Progenitor cell of endocrine pancreas (in vitro differentiated cells): Measurements from ENCODE around the gene CUL1. TPM values are rescaled to one million over a fixed set of nuclear protein-coding genes. Genes with fewer than 3 reads are reported as not detected.
"Not testable (repeated sequence)": the region's sequence is repeated elsewhere in the genome, so short reads cannot be mapped to it uniquely, and the experiment has no call there.

ENCODE experiments used
- DNase-seq: peaks from one replicate; pipeline ENCODE4 v3.0.0; 2021; ENCODE audit warnings: low spot score; ENCODE audit not compliant: unreplicated experiment
- H3K27ac Mint-ChIP-seq: 2 replicates; pipeline ENCODE4 v1.8.0; 2021; ENCODE audit warnings: mild to moderate bottlenecking, moderate library complexity, mixed read lengths
- H3K27me3 Mint-ChIP-seq: 2 replicates; pipeline ENCODE4 v1.8.0; 2021; ENCODE audit warnings: mixed read lengths
- H3K36me3 Mint-ChIP-seq: 2 replicates; pipeline ENCODE4 v1.8.0; 2022; ENCODE audit warnings: mixed read lengths; ENCODE audit not compliant: insufficient read depth
- H3K4me1 Mint-ChIP-seq: 2 replicates; pipeline ENCODE4 v1.8.0; 2021; ENCODE audit warnings: low read depth, mixed read lengths
- H3K4me3 Mint-ChIP-seq: 2 replicates; pipeline ENCODE4 v1.8.0; 2021; ENCODE audit warnings: low read depth, mild to moderate bottlenecking, moderate library complexity, mixed read lengths
- H3K9me3 Mint-ChIP-seq: 2 replicates; pipeline ENCODE4 v1.8.0; 2021; ENCODE audit warnings: low read depth, mixed read lengths
- CTCF ChIP-seq: fragments of 200-600 bp; sonication (generic); IDR thresholded peaks from one replicate; pipeline ENCODE4 v1.5.0; 2021; ENCODE audit warnings: antibody characterized with exemption, mild to moderate bottlenecking; ENCODE audit not compliant: unreplicated experiment
- total RNA-seq: library from RNA; stranded (reverse); gene quantifications from 2 replicates; pipeline ENCODE4 v1.2.1, GENCODE V29; 2021

Gene CUL1
- total RNA-seq, 1 donor from 2014 or later = 58.9 TPM

GRCh38 chr7:148699024-148699781 lies 500 bp downstream of the CUL1 start:
- H3K4me1 Mint-ChIP-seq = peaks cover 42% of the 10 kb centered on the region
- H3K9me3 Mint-ChIP-seq = no peaks in the 10 kb centered on the region
- no peak for TF ChIP-seq CTCF
- peak overlapping the region; percentile 96 for H3K27ac Mint-ChIP-seq
- peak; percentile 30 for DNase-seq
- peak overlapping the region; percentile 92 for H3K4me3 Mint-ChIP-seq
- H3K36me3 Mint-ChIP-seq = no peaks in the 10 kb centered on the region
- peaks cover 6% of the 10 kb centered on the region for H3K27me3 Mint-ChIP-seq

- Mint-ChIP-seq H3K4me1 (peaks cover 48% of the 10 kb centered on the region), H3K36me3 (no peaks in the 10 kb centered on the region), H3K27me3 (peaks cover 6% of the 10 kb centered on the region), H3K27ac (peak overlapping the region; percentile 98), H3K4me3 (peak overlapping the region; percentile 92), H3K9me3 (no peaks in the 10 kb centered on the region)
- no peak for DNase-seq
- no peak for TF ChIP-seq CTCF
These were observed 1.3 kb downstream of the CUL1 start for GRCh38 chr7:148699782-148700629.

- Mint-ChIP-seq H3K4me1 (peaks cover 52% of the 10 kb centered on the region), H3K27me3 (peaks cover 2% of the 10 kb centered on the region), H3K36me3 (no peaks in the 10 kb centered on the region), H3K9me3 (no peaks in the 10 kb centered on the region), H3K27ac (peak overlapping the region; percentile 98), H3K4me3 (peak overlapping the region; percentile 92)
- DNase-seq = no peak
- no peak for TF ChIP-seq CTCF
These were observed 2.0 kb downstream of the CUL1 start for GRCh38 chr7:148700661-148701064.

GRCh38 chr7:148701414-148701813 lies 2.7 kb downstream of the CUL1 start:
- H3K4me1 Mint-ChIP-seq = peaks cover 59% of the 10 kb centered on the region
- TF ChIP-seq CTCF = no peak
- H3K27ac Mint-ChIP-seq = peak overlapping the region; percentile 39
- no peak for DNase-seq
- H3K9me3 Mint-ChIP-seq = no peaks in the 10 kb centered on the region
- peak overlapping the region; percentile 92 for H3K4me3 Mint-ChIP-seq
- no peaks in the 10 kb centered on the region for H3K36me3 Mint-ChIP-seq
- H3K27me3 Mint-ChIP-seq = no peaks in the 10 kb centered on the region

- TF ChIP-seq CTCF = no peak
- Mint-ChIP-seq H3K27me3 (no peaks in the 10 kb centered on the region), H3K27ac (no peak overlapping the region), H3K9me3 (no peaks in the 10 kb centered on the region), H3K4me3 (no peak overlapping the region), H3K4me1 (peaks cover 54% of the 10 kb centered on the region), H3K36me3 (no peaks in the 10 kb centered on the region)
- DNase-seq = no peak
These were observed 4.4 kb downstream of the CUL1 start for GRCh38 chr7:148702876-148703670.

- H3K36me3 Mint-ChIP-seq, H3K9me3 Mint-ChIP-seq, H3K27ac Mint-ChIP-seq, H3K27me3 Mint-ChIP-seq, H3K4me3 Mint-ChIP-seq, DNase-seq: not testable (repeated sequence)
- peaks cover 59% of the 10 kb centered on the region for H3K4me1 Mint-ChIP-seq
These were observed 4.9 kb downstream of the CUL1 start for GRCh38 chr7:148703671-148703962.
